Colonic mucosa (tissue), 4 donors: Measurements from ENCODE around the gene ORC4. TPM values are rescaled to one million over a fixed set of nuclear protein-coding genes. Genes with fewer than 3 reads are reported as not detected.

Experiments
- DNase-seq: peaks from one replicate; pipeline ENCODE4 v3.0.0-alpha.2; 2020
- H3K27ac ChIP-seq: fragments of 200-600 bp; one replicate; pipeline ENCODE4 v1.8.0; 2021
- H3K27me3 ChIP-seq: fragments of 200-600 bp; one replicate; pipeline ENCODE4 v1.8.0; 2021
- H3K36me3 ChIP-seq: fragments of 200-600 bp; one replicate; pipeline ENCODE4 v1.8.0; 2021
- H3K4me1 ChIP-seq: fragments of 200-600 bp; one replicate; pipeline ENCODE4 v1.8.0; 2021; ENCODE audit warnings: mild to moderate bottlenecking
- H3K4me3 ChIP-seq: fragments of 200-600 bp; one replicate; pipeline ENCODE4 v1.8.0; 2021
- H3K9ac ChIP-seq, 2 donors: one replicate each; pipeline ENCODE4 v1.7.0; 2013; ENCODE audit warnings: control low read depth in 2 of 2, low read depth in 2 of 2, low read length in 2 of 2
- H3K9me3 ChIP-seq: fragments of 200-600 bp; one replicate; pipeline ENCODE4 v1.8.0; 2021
- intact Hi-C: fragments of 100-400 bp; cut with DNase I; formaldehyde crosslinking; loops from one replicate; pipeline ENCODE4 v1.14.1; 2022
- total RNA-seq, 2 donors: library from RNA; stranded (reverse); fragmentation: NEBNext Ultra II Directional in 1 of 2; extraction: Animal tissue kit (Norgen Biotek cat#: 25700) in 1 of 2; gene quantifications; one replicate each; pipeline ENCODE4 v1.2.1, GENCODE V29; 2021
- TF ChIP-seq, protein P1 (sequence below): fragments of 200-600 bp; IDR thresholded peaks from one replicate; pipeline ENCODE4 v1.8.0; 2022; ENCODE audit warnings: antibody characterized with exemption, mild to moderate bottlenecking
- donor health status: healthy.
- donor health status: DM: no; HTN: no; CAD: no.
- donor health status: DM: no; HTN: no; CAD: no.

ORC4 gene
- total RNA-seq, 2 donors from 2014 or later = 42.0 to 42.3 TPM

DNA sequence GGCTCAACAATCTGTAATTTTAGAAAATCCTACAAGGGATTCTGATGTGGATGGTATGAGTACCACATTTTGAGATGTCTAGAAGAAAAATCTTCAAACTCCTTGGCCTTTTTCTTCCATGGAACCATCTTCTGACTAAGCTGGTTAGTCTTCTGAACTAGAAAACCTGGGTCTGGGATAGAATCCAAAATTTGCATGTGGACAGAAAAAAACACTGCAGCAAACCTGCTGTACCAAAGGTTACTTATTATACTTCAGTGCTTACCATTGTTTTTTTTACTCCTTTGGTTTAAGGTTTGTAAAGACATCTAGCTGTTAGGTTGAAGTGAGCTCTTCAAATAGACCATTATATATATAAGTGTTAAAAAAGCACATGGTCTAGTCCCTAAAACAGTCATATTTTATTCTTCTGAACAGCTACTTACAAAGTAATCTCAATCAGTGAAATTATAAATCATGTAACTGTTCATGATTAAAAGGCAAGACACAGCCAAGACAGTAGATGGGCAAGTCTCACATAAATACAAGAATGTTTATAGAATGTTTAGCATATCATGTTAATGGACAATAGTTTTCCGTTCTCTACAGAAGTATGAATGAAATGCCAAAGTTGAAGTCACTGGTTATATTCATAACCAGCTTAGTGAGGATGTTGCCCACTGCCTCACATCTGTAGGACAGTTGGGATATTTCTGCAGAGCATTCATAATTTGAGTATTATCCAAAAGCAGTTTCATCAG is 85.5 kb downstream of the ORC4 start:
- Histone ChIP-seq H3K4me3 (no peak overlapping the region), H3K9ac (no peak overlapping the region), H3K9me3 (no peaks in the 10 kb centered on the region), H3K4me1 (no peaks in the 10 kb centered on the region), H3K27ac (no peak overlapping the region), H3K27me3 (no peaks in the 10 kb centered on the region), H3K36me3 (no peaks in the 10 kb centered on the region)
- TF ChIP-seq, protein P1, sequence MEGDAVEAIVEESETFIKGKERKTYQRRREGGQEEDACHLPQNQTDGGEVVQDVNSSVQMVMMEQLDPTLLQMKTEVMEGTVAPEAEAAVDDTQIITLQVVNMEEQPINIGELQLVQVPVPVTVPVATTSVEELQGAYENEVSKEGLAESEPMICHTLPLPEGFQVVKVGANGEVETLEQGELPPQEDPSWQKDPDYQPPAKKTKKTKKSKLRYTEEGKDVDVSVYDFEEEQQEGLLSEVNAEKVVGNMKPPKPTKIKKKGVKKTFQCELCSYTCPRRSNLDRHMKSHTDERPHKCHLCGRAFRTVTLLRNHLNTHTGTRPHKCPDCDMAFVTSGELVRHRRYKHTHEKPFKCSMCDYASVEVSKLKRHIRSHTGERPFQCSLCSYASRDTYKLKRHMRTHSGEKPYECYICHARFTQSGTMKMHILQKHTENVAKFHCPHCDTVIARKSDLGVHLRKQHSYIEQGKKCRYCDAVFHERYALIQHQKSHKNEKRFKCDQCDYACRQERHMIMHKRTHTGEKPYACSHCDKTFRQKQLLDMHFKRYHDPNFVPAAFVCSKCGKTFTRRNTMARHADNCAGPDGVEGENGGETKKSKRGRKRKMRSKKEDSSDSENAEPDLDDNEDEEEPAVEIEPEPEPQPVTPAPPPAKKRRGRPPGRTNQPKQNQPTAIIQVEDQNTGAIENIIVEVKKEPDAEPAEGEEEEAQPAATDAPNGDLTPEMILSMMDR = no peak
- no peak for DNase-seq
- intact Hi-C loops = loop anchor here (5.0 to 10.0 kb wide), 3 partner anchors 267 to 1060 kb away; no protein-coding TSS in a partner anchor

DNA sequence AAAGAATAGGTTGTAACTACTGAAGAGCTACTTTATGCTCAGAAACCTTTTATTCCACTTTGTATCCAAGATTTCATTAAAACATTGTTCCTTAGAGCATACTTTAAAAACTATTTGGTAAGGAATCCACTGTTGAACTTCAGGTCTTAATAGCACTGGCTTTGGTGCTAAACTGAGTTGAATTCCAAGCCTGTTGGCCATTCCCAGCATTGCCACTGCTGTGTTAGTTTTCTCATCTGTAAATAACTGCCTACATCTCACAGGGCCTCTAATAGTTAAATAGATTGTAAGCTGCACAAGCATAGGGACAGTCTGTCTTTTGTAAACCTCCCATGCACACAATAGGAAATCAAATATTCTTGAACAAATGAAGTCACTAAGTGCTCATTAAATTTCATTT is 86.6 kb downstream of the ORC4 start:
- H3K4me1 ChIP-seq = no peaks in the 10 kb centered on the region
- H3K9me3 ChIP-seq = no peaks in the 10 kb centered on the region
- no peak overlapping the region for H3K4me3 ChIP-seq
- H3K27ac ChIP-seq = no peak overlapping the region
- H3K27me3 ChIP-seq = no peaks in the 10 kb centered on the region
- DNase-seq = no peak
- no peak overlapping the region for H3K9ac ChIP-seq
- H3K36me3 ChIP-seq = no peaks in the 10 kb centered on the region
- intact Hi-C loops = loop anchor here (10.0 kb wide), 1 partner anchor 1061 kb away; no protein-coding TSS in a partner anchor
- TF ChIP-seq, protein P1 = no peak

- TF ChIP-seq, protein P1 = no peak
- no peaks in the 10 kb centered on the region for H3K9me3 ChIP-seq
- no peaks in the 10 kb centered on the region for H3K36me3 ChIP-seq
- no peaks in the 10 kb centered on the region for H3K27me3 ChIP-seq
- H3K27ac ChIP-seq = no peak overlapping the region
- H3K4me3 ChIP-seq = no peak overlapping the region
- H3K9ac ChIP-seq = no peak overlapping the region
- H3K4me1 ChIP-seq = no peaks in the 10 kb centered on the region
- intact Hi-C loops = no loop called here
- no peak for DNase-seq
Measured at GRCh38 chr2:147927053-147927588, 93.4 kb downstream of the ORC4 start.

GRCh38 chr2:147925886-147926285 is 94.7 kb downstream of the ORC4 start:
- Histone ChIP-seq H3K36me3 (no peaks in the 10 kb centered on the region), H3K27me3 (no peaks in the 10 kb centered on the region), H3K4me3 (no peak overlapping the region), H3K9ac (no peak overlapping the region), H3K4me1 (no peaks in the 10 kb centered on the region), H3K9me3 (no peaks in the 10 kb centered on the region), H3K27ac (no peak overlapping the region)
- no peak for DNase-seq
- intact Hi-C loops = no loop called here
- TF ChIP-seq, protein P1 = no peak

DNA sequence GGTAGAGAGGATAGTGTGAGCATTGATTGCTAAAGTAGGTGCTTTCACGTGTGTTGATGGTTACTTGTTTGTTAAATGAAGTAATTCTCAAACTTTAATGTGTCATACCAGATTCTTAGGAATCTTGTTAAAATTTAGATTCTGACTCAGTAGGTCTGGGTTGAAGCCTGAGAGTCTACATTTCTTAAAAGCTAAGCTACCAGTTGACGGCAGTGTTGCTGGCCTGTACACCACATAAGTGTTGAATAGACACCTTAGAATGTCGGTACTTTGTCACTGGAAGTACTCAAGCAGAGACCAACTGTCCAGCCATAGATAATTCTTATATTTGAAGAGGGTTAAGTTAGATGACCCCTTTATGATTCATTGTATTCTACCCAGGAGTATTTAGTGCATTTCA is 95.9 kb downstream of the ORC4 start:
- Histone ChIP-seq H3K9ac (no peak overlapping the region), H3K4me1 (no peaks in the 10 kb centered on the region), H3K27me3 (no peaks in the 10 kb centered on the region), H3K27ac (no peak overlapping the region), H3K4me3 (no peak overlapping the region), H3K9me3 (no peaks in the 10 kb centered on the region), H3K36me3 (no peaks in the 10 kb centered on the region)
- no peak for DNase-seq
- TF ChIP-seq, protein P1 = no peak
- intact Hi-C loops = no loop called here
